GM23338 (cell line): Measurements from ENCODE around the gene SLC2A8. TPM values are rescaled to one million over a fixed set of nuclear protein-coding genes. Genes with fewer than 3 reads are reported as not detected.

Experiments
- ATAC-seq: fragments of 200-7000 bp; cut with Tn5 transposase; 3 replicates; pipeline ENCODE4 v1.9.1; 2020
- DNase-seq: peaks from one replicate; pipeline ENCODE4 v3.0.0-alpha.2; 2015; ENCODE audit warnings: low spot score
- H2AFZ ChIP-seq: fragments of 200-600 bp; sonication (generic); 2 replicates; pipeline ENCODE4 v1.8.0; 2016; ENCODE audit warnings: antibody characterized with exemption, mild to moderate bottlenecking, moderate library complexity
- H3F3A ChIP-seq: fragments of 200-600 bp; sonication (generic); replicated peaks from 2 replicates; pipeline ENCODE4 v1.8.0; 2017; ENCODE audit warnings: antibody characterized with exemption, mixed run types, low read depth
- H3K27ac ChIP-seq: fragments of 200-600 bp; sonication (generic); 2 replicates; pipeline ENCODE4 v1.6.1; 2016; ENCODE audit warnings: low read depth
- H3K27me3 ChIP-seq: fragments of 200-600 bp; sonication (generic); 2 replicates; pipeline ENCODE4 v1.8.0; 2016; ENCODE audit warnings: mild to moderate bottlenecking, mixed run types, moderate library complexity; ENCODE audit not compliant: insufficient read depth
- H3K36me3 ChIP-seq: fragments of 200-600 bp; sonication (generic); 2 replicates; pipeline ENCODE4 v1.8.0; 2016; ENCODE audit warnings: mild to moderate bottlenecking; ENCODE audit not compliant: insufficient read depth
- H3K4me1 ChIP-seq: fragments of 200-600 bp; sonication (generic); 2 replicates; pipeline ENCODE4 v1.8.0; 2016; ENCODE audit warnings: mild to moderate bottlenecking, moderate library complexity; ENCODE audit not compliant: insufficient read depth
- H3K4me2 ChIP-seq: fragments of 200-600 bp; sonication (generic); 2 replicates; pipeline ENCODE4 v1.7.1; 2017; ENCODE audit warnings: mixed run types
- H3K4me3 ChIP-seq: fragments of 200-600 bp; sonication (generic); 2 replicates; pipeline ENCODE4 v1.6.1; 2016; ENCODE audit warnings: mixed run types
- H3K79me2 ChIP-seq: fragments of 200-600 bp; sonication (generic); replicated peaks from 2 replicates; pipeline ENCODE4 v1.8.0; 2017; ENCODE audit warnings: mild to moderate bottlenecking; ENCODE audit not compliant: insufficient read depth
- H3K9me2 ChIP-seq: fragments of 200-600 bp; sonication (generic); 2 replicates; pipeline ENCODE4 v1.8.0; 2017; ENCODE audit not compliant: insufficient read depth
- H4K20me1 ChIP-seq: fragments of 200-600 bp; sonication (generic); replicated peaks from 2 replicates; pipeline ENCODE4 v1.8.0; 2017; ENCODE audit warnings: mild to moderate bottlenecking; ENCODE audit not compliant: insufficient read depth
- H3K27ac Mint-ChIP-seq: 2 replicates; pipeline ENCODE4 v1.8.0; 2020; ENCODE audit warnings: inconsistent platforms, mild to moderate bottlenecking, moderate library complexity, mixed read lengths
- H3K27me3 Mint-ChIP-seq: 3 replicates; pipeline ENCODE4 v1.8.0; 2022; ENCODE audit warnings: low read depth, mild to moderate bottlenecking, moderate library complexity, mixed read lengths, inconsistent platforms; ENCODE audit not compliant: insufficient read depth, poor library complexity
- H3K36me3 Mint-ChIP-seq: 3 replicates; pipeline ENCODE4 v1.8.0; 2021; ENCODE audit warnings: low read depth, mild to moderate bottlenecking, inconsistent platforms, moderate library complexity, mixed read lengths
- H3K4me1 Mint-ChIP-seq: 3 replicates; pipeline ENCODE4 v1.8.0; 2020; ENCODE audit warnings: mild to moderate bottlenecking, inconsistent platforms, mixed read lengths
- H3K4me3 Mint-ChIP-seq: 3 replicates; pipeline ENCODE4 v1.8.0; 2021; ENCODE audit warnings: moderate library complexity, mild to moderate bottlenecking, inconsistent platforms, mixed read lengths
- H3K9me3 Mint-ChIP-seq: 3 replicates; pipeline ENCODE4 v1.8.0; 2020; ENCODE audit warnings: moderate library complexity, mild to moderate bottlenecking, inconsistent platforms, mixed read lengths
- CTCF ChIP-seq, 2 experiments: fragments of 200-600 bp in 1 of 2; sonication (generic) in 1 of 2; conservative IDR thresholded peaks; 2 replicates each; pipeline versions ENCODE4 v1.5.1 to v1.6.1; 2016 to 2017; ENCODE audit warnings: antibody characterized with exemption in 2 of 2, low read depth in 2 of 2, mild to moderate bottlenecking in 2 of 2, moderate library complexity in 1 of 2
- EZH2 ChIP-seq: fragments of 200-600 bp; sonication (generic); IDR thresholded peaks from one replicate; pipeline ENCODE4 v1.8.0; 2017; ENCODE audit warnings: antibody characterized with exemption, mild to moderate bottlenecking, low read depth; ENCODE audit not compliant: unreplicated experiment
- EZH2phosphoT487 ChIP-seq: fragments of 200-600 bp; sonication (generic); IDR thresholded peaks from one replicate; pipeline ENCODE4 v1.8.1; 2018; ENCODE audit warnings: antibody characterized with exemption; ENCODE audit not compliant: unreplicated experiment
- JUNB ChIP-seq: IDR thresholded peaks from one replicate; pipeline ENCODE4 v1.6.1; 2016; ENCODE audit warnings: antibody characterized with exemption; ENCODE audit not compliant: unreplicated experiment
- NANOG ChIP-seq: IDR thresholded peaks from 2 replicates; pipeline ENCODE4 v1.6.1; 2016; ENCODE audit warnings: antibody characterized with exemption, borderline replicate concordance
- POLR2AphosphoS5 ChIP-seq: IDR thresholded peaks from 2 replicates; pipeline ENCODE4 v1.6.1; 2016; ENCODE audit warnings: antibody characterized with exemption, low read depth
- STAT1 ChIP-seq: IDR thresholded peaks from one replicate; pipeline ENCODE4 v1.6.1; 2016; ENCODE audit warnings: antibody characterized with exemption; ENCODE audit not compliant: unreplicated experiment
- ZNF331 ChIP-seq: fragments of 250-450 bp; sonication (Bioruptor Pico); IDR thresholded peaks from 2 replicates; pipeline ENCODE4 v1.5.0; 2020; ENCODE audit warnings: low read depth, mild to moderate bottlenecking, moderate library complexity
- polyA plus RNA-seq: library from polyadenylated mRNA; unstranded; fragments of >200 nt; fragmentation: Nextera tagmentation; extraction: Ambion mirVana; gene quantifications from 2 replicates; pipeline ENCODE4 v1.2.1, GENCODE V29; 2016
- total RNA-seq: library from RNA; depleted of rRNA; stranded (reverse); fragments of >200 nt; shearing (Covaris generic); gene quantifications from 2 replicates; pipeline ENCODE4 v1.2.3, GENCODE V29; 2014
- TF ChIP-seq, protein P1 (sequence below): IDR thresholded peaks from one replicate; pipeline ENCODE4 v1.6.1; 2018; ENCODE audit warnings: antibody characterized with exemption; ENCODE audit not compliant: unreplicated experiment
- TF ChIP-seq, protein P2 (sequence below): IDR thresholded peaks from 2 replicates; pipeline ENCODE4 v1.6.1; 2016; ENCODE audit warnings: antibody characterized with exemption

SLC2A8 gene
- total and polyA plus RNA-seq, 2 experiments from 2014 or later: 16.3 to 34.1 TPM

DNA sequence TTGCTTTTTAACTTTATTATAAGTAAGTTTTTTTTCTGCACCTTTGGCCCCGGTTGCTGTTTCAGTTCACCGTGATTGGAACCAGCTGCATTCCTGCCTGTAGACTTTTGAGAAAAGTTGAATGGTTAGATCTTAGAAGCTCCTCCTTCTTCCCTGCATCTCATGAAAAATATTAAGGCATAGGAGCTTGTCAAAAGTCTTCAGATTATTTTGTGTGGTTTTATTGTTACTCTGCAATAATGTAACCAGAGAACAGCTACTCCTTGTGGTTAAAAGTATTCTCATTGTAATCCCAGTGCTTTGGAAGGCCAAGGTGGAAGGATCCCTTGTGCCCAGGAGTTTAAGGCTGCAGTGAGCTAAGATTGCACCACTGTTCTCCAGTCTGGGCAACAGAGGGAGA, 3.3 kb upstream of the SLC2A8 start:
- Histone ChIP-seq H3K27ac (no peak overlapping the region), H4K20me1 (peaks cover 3% of the 10 kb centered on the region; the same call in 1 of the 2 replicates), H3K4me3 (no peak overlapping the region), H3K27me3 (0 out of 2 replicates have a peak, but pooled peaks cover 13% of the 10 kb centered on the region), H2AFZ (no peak overlapping the region), H3K9me2 (no peaks in the 10 kb centered on the region), H3K4me2 (no peak overlapping the region), H3K4me1 (peaks cover 9% of the 10 kb centered on the region), H3F3A (no peaks in the 10 kb centered on the region; the same call in 1 of the 2 replicates), H3K79me2 (peaks cover 5% of the 10 kb centered on the region), H3K36me3 (no peaks in the 10 kb centered on the region)
- no peak for ATAC-seq
- Mint-ChIP-seq H3K4me1 (peaks cover 18% of the 10 kb centered on the region), H3K36me3 (no peaks in the 10 kb centered on the region), H3K27ac (no peak overlapping the region), H3K4me3 (no peak overlapping the region), H3K27me3 (peaks cover 6% of the 10 kb centered on the region), H3K9me3 (no peaks in the 10 kb centered on the region; the same call in 2 of the 3 replicates)
- no peak for DNase-seq
- no peak for TF ChIP-seq EZH2phosphoT487
- TF ChIP-seq CTCF (conservative IDR thresholded peaks at IDR 0.05; ENCODE audit: low read depth in 2 of 2): peak in 1 of 2 experiments; percentile 15; a peak in 1 of 4 replicates

DNA sequence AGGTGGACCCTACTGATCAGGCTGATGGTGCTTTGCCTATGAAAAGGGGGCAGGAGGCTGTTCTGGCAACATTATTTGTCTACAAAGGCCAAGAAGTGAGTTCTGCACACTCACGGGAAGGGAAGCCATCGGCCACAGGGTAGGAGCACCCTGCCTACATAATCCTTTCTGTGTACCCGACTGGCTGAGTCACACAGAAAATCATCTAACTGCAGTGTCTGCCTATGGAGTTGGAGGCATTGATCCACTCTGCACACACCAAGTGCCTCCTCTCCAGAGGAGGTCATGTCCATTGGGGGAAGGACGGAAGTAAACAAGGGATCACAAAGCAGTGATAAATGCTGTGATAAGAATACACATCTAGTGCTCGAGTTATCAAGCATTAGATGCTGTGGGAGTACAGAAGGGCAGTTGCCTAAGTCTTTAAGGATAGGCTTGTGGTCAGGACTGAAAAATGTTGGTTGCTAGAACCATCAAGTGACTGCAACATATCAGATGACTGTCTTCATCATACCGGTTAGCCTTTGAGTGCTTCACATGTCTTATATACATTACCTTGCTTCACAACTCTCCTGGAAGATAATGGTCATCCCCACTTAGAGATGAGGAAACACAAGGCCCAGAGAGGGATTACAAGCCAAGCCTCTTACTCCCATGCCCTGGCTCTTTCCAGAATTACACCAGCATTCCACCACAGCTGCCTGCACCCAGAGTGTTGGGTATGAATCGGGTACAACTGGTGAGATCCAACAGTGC, 1.3 kb upstream of the SLC2A8 start:
- no peak overlapping the region for H3K27ac ChIP-seq
- H3K4me1 Mint-ChIP-seq: peaks cover 13% of the 10 kb centered on the region
- peak overlapping the region; percentile 67 for H2AFZ ChIP-seq

More for the DNA sequence above, 1.3 kb upstream of the SLC2A8 start:
- Histone ChIP-seq H3K4me2 (peak overlapping the region; percentile 87), H3K36me3 (no peaks in the 10 kb centered on the region; the same call in 1 of the 2 replicates), H3K4me3 (peak overlapping the region; percentile 55), H3K79me2 (peaks cover 17% of the 10 kb centered on the region), H3F3A (no peaks in the 10 kb centered on the region; the same call in 1 of the 2 replicates), H3K4me1 (peaks cover 9% of the 10 kb centered on the region), H3K27me3 (0 out of 2 replicates have a peak, but pooled peaks cover 13% of the 10 kb centered on the region), H4K20me1 (peaks cover 5% of the 10 kb centered on the region; the same call in 1 of the 2 replicates), H3K9me2 (no peaks in the 10 kb centered on the region)
- ATAC-seq: no peak
- Mint-ChIP-seq H3K9me3 (no peaks in the 10 kb centered on the region), H3K27ac (peak overlapping the region; percentile 94), H3K4me3 (peak overlapping the region; percentile 85), H3K27me3 (peaks cover 6% of the 10 kb centered on the region), H3K36me3 (peaks cover 3% of the 10 kb centered on the region; the same call in 1 of the 3 replicates)
- TF ChIP-seq, protein P1, sequence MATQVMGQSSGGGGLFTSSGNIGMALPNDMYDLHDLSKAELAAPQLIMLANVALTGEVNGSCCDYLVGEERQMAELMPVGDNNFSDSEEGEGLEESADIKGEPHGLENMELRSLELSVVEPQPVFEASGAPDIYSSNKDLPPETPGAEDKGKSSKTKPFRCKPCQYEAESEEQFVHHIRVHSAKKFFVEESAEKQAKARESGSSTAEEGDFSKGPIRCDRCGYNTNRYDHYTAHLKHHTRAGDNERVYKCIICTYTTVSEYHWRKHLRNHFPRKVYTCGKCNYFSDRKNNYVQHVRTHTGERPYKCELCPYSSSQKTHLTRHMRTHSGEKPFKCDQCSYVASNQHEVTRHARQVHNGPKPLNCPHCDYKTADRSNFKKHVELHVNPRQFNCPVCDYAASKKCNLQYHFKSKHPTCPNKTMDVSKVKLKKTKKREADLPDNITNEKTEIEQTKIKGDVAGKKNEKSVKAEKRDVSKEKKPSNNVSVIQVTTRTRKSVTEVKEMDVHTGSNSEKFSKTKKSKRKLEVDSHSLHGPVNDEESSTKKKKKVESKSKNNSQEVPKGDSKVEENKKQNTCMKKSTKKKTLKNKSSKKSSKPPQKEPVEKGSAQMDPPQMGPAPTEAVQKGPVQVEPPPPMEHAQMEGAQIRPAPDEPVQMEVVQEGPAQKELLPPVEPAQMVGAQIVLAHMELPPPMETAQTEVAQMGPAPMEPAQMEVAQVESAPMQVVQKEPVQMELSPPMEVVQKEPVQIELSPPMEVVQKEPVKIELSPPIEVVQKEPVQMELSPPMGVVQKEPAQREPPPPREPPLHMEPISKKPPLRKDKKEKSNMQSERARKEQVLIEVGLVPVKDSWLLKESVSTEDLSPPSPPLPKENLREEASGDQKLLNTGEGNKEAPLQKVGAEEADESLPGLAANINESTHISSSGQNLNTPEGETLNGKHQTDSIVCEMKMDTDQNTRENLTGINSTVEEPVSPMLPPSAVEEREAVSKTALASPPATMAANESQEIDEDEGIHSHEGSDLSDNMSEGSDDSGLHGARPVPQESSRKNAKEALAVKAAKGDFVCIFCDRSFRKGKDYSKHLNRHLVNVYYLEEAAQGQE: no peak
- TF ChIP-seq CTCF (conservative IDR thresholded peaks at IDR 0.05; ENCODE audit: low read depth in 2 of 2) (no peak), EZH2 (no peak), NANOG (no peak), JUNB (no peak), EZH2phosphoT487 (no peak), STAT1 (no peak), POLR2AphosphoS5 (no peak), ZNF331 (no peak)
- TF ChIP-seq, protein P2, sequence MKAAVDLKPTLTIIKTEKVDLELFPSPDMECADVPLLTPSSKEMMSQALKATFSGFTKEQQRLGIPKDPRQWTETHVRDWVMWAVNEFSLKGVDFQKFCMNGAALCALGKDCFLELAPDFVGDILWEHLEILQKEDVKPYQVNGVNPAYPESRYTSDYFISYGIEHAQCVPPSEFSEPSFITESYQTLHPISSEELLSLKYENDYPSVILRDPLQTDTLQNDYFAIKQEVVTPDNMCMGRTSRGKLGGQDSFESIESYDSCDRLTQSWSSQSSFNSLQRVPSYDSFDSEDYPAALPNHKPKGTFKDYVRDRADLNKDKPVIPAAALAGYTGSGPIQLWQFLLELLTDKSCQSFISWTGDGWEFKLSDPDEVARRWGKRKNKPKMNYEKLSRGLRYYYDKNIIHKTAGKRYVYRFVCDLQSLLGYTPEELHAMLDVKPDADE: no peak
- DNase-seq: no peak
